Esophagus squamous epithelium (tissue), 5 donors: ENCODE measurements around the gene CCDC40. TPM values are rescaled to one million over a fixed set of nuclear protein-coding genes. Genes with fewer than 3 reads are reported as not detected.
A peak's percentile ranks its signal among the peaks of the same experiment; 100 is the strongest.
"Not testable (repeated sequence)": the region's sequence is repeated elsewhere in the genome, so short reads cannot be mapped to it uniquely, and the experiment has no call there.

Experiments used
- DNase-seq: peaks from one replicate; lab custom pipeline; 2025; lab: John Stamatoyannopoulos, UW
- H3K27ac ChIP-seq, 4 donors: fragments of 200-600 bp; sonication (generic); one replicate each; pipeline ENCODE4 v1.5.1; 2016 to 2019; ENCODE audit warnings: mild to moderate bottlenecking in 1 of 4
- H3K27me3 ChIP-seq, 4 donors: fragments of 200-600 bp; sonication (generic); 1 replicate in 3 of 4; 2 replicates in 1 of 4; pipeline versions ENCODE4 v1.5.1 to v1.6.0; 2017 to 2021; ENCODE audit warnings: antibody characterized with exemption in 1 of 4
- H3K36me3 ChIP-seq, 3 donors: fragments of 200-600 bp; sonication (generic); one replicate each; pipeline ENCODE4 v1.5.1; 2016 to 2019
- H3K4me1 ChIP-seq, 3 donors: fragments of 200-600 bp; sonication (generic); one replicate each; pipeline ENCODE4 v1.5.1; 2017 to 2019
- H3K4me3 ChIP-seq, 4 donors: fragments of 200-600 bp; sonication (generic); 1 replicate in 3 of 4; 2 replicates in 1 of 4; pipeline ENCODE4 v1.5.1; 2016 to 2019; ENCODE audit warnings: mild to moderate bottlenecking in 2 of 4, moderate library complexity in 1 of 4
- H3K9me3 ChIP-seq, 3 donors: fragments of 200-600 bp; sonication (generic); one replicate each; pipeline ENCODE4 v1.5.1; 2016 to 2019
- POLR2A ChIP-seq, 4 donors: fragments of 450-650 bp; IDR thresholded peaks; one replicate each; pipeline ENCODE4 v1.6.1; 2017; ENCODE audit warnings: antibody characterized with exemption in 4 of 4, mild to moderate bottlenecking in 4 of 4, moderate library complexity in 3 of 4
- WGBS, 2 donors: methylation state at CpG; one replicate each; pipeline ENCODE4 v1.1.5; 2018; 5-methylcytosine and 5-hydroxymethylcytosine counted together
- intact Hi-C: fragments of 100-400 bp; cut with DNase I; formaldehyde crosslinking; loops from one replicate; pipeline ENCODE4 v1.15.0; 2022
- total RNA-seq, 4 donors: library from RNA; depleted of rRNA; stranded (reverse); fragments of >200 nt; gene quantifications; one replicate each; pipeline ENCODE4 v1.1.0, GENCODE V29; 2016
- TF ChIP-seq, protein P1 (sequence below), 6 experiments: fragments of 450-650 bp in 4 of 6; fragments of 200-600 bp in 2 of 6; sonication (generic) in 2 of 6; IDR thresholded peaks; one replicate each; pipeline ENCODE4 v1.5.1; 2016 to 2019; ENCODE audit warnings: antibody characterized with exemption in 6 of 6, mild to moderate bottlenecking in 4 of 6, moderate library complexity in 4 of 6
- donor health status: DM: yes; HTN: yes; CAD: no.

The CCDC40 gene
- total RNA-seq, 4 donors from 2014 or later = 0.32 to 3.9 (median 2.1) TPM

DNA sequence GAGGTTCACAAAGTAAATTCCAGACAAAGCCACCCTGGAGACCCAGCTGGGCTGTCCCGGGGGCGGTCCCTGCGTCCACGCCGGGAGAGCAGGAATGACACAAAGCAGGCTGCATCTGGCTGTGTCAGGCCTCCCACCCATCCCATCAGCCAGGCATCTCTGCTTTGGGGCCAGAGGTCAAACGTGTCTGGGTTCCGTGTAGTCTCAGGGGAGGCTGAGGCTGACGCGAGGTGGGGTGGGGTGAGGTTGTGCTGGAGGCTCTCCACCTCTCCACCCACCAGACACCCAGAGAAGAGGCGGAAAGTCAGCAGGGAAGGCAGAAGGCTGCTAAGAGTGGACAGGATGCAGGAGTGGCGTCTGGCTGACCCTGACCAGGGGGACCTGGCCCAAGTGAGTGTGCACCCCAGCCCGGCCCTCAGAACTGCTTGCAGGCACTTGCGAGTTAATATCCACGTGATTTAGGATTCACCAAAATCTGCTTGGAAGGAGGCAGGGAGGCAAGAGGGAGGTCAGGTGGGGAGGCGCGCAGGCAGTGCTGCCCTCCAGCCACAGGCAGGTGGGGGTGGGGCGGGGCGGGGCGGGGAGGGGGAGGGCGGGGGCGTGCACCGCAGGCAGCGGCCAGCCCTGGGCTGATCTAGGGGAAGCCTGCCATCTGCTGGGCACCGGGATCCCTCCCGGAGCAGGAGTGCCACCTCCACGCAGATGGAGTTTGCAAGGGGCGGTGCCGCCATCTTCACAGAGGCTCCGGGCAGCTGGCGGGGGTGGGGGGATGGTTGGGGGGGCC is 45.1 kb upstream of the CCDC40 start:
- no peak for DNase-seq
- Histone ChIP-seq H3K27me3 (peaks cover 0 to 18% (median 0%) of the 10 kb centered on the region in 4 donors), H3K27ac (no peak overlapping the region), H3K36me3 (no peaks in the 10 kb centered on the region), H3K9me3 (no peaks in the 10 kb centered on the region), H3K4me3 (peak overlapping the region in 3 of 4 donors; percentile 33 to 64 (median 45)), H3K4me1 (peaks cover 30 to 74% (median 30%) of the 10 kb centered on the region in 3 donors)
- 41 to 62% methylated on average over 9 to 10 of the region's 30 CpGs for WGBS, 2 donors
- intact Hi-C loops = loop anchor here (10.0 kb wide), 1 partner anchor 247 kb away; no protein-coding TSS in a partner anchor
- TF ChIP-seq, protein P1, sequence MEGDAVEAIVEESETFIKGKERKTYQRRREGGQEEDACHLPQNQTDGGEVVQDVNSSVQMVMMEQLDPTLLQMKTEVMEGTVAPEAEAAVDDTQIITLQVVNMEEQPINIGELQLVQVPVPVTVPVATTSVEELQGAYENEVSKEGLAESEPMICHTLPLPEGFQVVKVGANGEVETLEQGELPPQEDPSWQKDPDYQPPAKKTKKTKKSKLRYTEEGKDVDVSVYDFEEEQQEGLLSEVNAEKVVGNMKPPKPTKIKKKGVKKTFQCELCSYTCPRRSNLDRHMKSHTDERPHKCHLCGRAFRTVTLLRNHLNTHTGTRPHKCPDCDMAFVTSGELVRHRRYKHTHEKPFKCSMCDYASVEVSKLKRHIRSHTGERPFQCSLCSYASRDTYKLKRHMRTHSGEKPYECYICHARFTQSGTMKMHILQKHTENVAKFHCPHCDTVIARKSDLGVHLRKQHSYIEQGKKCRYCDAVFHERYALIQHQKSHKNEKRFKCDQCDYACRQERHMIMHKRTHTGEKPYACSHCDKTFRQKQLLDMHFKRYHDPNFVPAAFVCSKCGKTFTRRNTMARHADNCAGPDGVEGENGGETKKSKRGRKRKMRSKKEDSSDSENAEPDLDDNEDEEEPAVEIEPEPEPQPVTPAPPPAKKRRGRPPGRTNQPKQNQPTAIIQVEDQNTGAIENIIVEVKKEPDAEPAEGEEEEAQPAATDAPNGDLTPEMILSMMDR (IDR thresholded peaks at IDR 0.05) = peak in 4 of 6 experiments; percentile 32 to 74 (median 56)
- no peak for TF ChIP-seq POLR2A (IDR thresholded peaks at IDR 0.05)

- no peaks in the 10 kb centered on the region for H3K9me3 ChIP-seq
- 16 to 27% methylated on average over 11 to 15 of the region's 44 CpGs for whole genome bisulfite sequencing, 2 donors
- H3K27me3 ChIP-seq = peaks cover 0 to 18% (median 0%) of the 10 kb centered on the region in 4 donors
- peaks cover 30 to 67% (median 30%) of the 10 kb centered on the region in 3 donors for H3K4me1 ChIP-seq
- no peaks in the 10 kb centered on the region for H3K36me3 ChIP-seq
- intact Hi-C loops = loop anchor here (10.0 kb wide), 1 partner anchor 247 kb away; no protein-coding TSS in a partner anchor
- TF ChIP-seq POLR2A (IDR thresholded peaks at IDR 0.05) = no peak
- TF ChIP-seq, protein P1 (IDR thresholded peaks at IDR 0.05) = peak in 1 of 6 experiments; percentile 22
- H3K27ac ChIP-seq = peak overlapping the region in 1 of 4 donors; percentile 25
- no peak for DNase-seq
- H3K4me3 ChIP-seq = peak overlapping the region in 3 of 4 donors; percentile 33 to 64 (median 45)
Measured at GRCh38 chr17:79991924-79992648, 44.4 kb upstream of the CCDC40 start.

DNA sequence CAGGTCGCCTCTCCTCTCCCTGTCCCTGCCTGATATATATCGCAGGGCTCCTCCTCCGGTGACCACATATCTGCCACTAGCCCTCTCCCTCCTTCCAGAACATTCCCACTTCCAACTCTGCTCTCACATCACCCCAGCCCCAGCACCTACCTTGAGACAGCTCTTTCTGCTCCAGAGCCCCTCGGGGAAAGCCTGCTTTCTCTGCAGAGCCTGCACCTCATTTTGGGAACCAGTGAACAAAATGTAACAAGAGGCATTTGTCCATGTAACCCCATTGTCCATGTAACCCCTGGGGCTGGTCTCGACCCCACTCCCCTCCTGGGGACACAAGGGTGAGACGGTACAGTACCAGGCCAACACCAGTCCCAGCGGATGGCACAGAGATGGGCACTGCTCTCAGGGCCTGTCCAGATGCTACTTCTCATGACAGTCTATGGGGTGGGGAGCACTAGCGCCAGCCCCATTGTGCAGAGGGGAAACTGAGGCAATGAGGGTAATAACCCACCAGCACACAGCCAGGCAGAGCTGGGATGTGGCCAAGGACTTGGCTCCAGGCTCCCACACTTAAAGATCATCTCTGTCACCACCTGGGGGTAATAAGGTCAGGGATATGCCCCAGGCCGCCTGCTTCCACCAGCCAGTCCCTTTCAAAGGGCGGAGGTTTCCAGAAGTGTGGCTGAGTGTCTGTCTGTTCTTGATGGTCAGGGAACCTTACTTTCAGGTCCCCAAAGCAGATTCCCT is 43.6 kb upstream of the CCDC40 start:
- DNase-seq = no peak
- peak overlapping the region in 1 of 4 donors; percentile 64 for H3K4me3 ChIP-seq
- TF ChIP-seq, protein P1 (IDR thresholded peaks at IDR 0.05) = no peak
- no peak for TF ChIP-seq POLR2A (IDR thresholded peaks at IDR 0.05)
- 38 to 49% methylated on average over 4 to 5 of the region's 10 CpGs for WGBS, 2 donors
- intact Hi-C loops = loop anchor here (10.0 kb wide), 1 partner anchor 248 kb away; no protein-coding TSS in a partner anchor
- peaks cover 0 to 18% (median 0%) of the 10 kb centered on the region in 4 donors for H3K27me3 ChIP-seq
- peaks cover 26 to 60% (median 27%) of the 10 kb centered on the region in 3 donors for H3K4me1 ChIP-seq
- no peaks in the 10 kb centered on the region for H3K9me3 ChIP-seq
- no peaks in the 10 kb centered on the region for H3K36me3 ChIP-seq
- peak overlapping the region in 1 of 4 donors; percentile 7 for H3K27ac ChIP-seq

DNA sequence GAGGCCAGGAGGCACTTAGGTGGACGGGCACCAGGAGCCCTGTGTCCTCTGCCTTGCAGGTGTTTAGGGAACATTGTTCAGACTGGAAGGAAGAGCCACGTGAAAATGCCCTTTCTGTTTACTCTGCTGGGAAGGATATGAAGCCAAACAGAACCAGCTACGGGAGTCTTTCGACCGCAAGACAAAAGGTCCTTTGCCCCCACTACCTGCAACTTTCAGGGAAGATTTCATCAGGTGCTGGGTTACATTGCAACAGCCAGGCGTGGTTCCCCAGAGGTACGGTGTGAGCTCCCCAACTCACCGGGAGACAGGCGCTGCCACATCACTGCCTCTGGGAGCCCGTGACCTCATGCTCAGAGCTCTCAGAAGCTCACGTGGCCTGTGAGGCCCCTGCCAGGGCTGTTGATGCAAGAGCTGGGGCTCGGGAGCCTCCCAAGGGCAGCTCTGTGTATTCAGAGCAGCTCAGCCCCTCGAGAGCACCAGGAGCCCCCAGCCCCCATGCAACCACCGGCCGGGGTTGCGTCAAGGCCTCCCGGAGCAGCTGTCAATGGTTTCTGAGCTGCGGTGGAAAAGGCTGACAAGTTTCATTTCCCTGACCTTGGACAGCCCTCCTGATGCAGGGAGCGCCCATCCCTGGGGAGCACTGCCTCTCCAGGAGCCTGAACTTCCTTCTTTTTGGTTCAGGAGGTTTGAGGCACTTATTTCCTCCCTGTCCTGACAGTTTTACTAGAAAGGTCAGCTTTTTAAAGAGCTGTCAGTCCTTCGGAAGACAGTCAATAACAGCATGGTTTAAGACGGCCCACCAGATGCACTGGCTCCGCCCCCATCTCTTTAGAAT is 42.8 kb upstream of the CCDC40 start:
- H3K4me1 ChIP-seq = peaks cover 20 to 52% (median 24%) of the 10 kb centered on the region in 3 donors
- intact Hi-C loops = loop anchor here (10.0 kb wide), 1 partner anchor 249 kb away; no protein-coding TSS in a partner anchor
- H3K4me3 ChIP-seq = no peak overlapping the region
- no peaks in the 10 kb centered on the region for H3K9me3 ChIP-seq
- peak overlapping the region in 1 of 4 donors; percentile 7 for H3K27ac ChIP-seq
- DNase-seq = no peak
- TF ChIP-seq, protein P1 (IDR thresholded peaks at IDR 0.05) = no peak
- no peak for TF ChIP-seq POLR2A (IDR thresholded peaks at IDR 0.05)
- WGBS, 2 donors = 74 to 84% methylated on average over 9 to 15 of the region's 22 CpGs
- H3K27me3 ChIP-seq = peaks cover 0 to 18% (median 0%) of the 10 kb centered on the region in 4 donors
- no peaks in the 10 kb centered on the region for H3K36me3 ChIP-seq

- H3K9me3 ChIP-seq, H3K36me3 ChIP-seq, H3K4me3 ChIP-seq, H3K27ac ChIP-seq, DNase-seq: not testable (repeated sequence)
- intact Hi-C loops = loop anchor here (10.0 kb wide), 1 partner anchor 249 kb away; no protein-coding TSS in a partner anchor
- H3K27me3 ChIP-seq = peaks cover 0 to 18% (median 0%) of the 10 kb centered on the region in 4 donors
- WGBS, 2 donors = 69 to 84% methylated on average over 4 of the region's 4 CpGs
- H3K4me1 ChIP-seq = peaks cover 20 to 46% (median 24%) of the 10 kb centered on the region in 3 donors
Measured at GRCh38 chr17:79994228-79994569, 42.2 kb upstream of the CCDC40 start.
